CD4-positive, alpha-beta T cell treated with Interleukin-4 for 4 hours (primary cell): ENCODE data around the gene CD52.

Experiments used
- DNase-seq: peaks from one replicate; pipeline ENCODE4 v3.0.0-alpha.2; 2020

CD52 gene

DNA sequence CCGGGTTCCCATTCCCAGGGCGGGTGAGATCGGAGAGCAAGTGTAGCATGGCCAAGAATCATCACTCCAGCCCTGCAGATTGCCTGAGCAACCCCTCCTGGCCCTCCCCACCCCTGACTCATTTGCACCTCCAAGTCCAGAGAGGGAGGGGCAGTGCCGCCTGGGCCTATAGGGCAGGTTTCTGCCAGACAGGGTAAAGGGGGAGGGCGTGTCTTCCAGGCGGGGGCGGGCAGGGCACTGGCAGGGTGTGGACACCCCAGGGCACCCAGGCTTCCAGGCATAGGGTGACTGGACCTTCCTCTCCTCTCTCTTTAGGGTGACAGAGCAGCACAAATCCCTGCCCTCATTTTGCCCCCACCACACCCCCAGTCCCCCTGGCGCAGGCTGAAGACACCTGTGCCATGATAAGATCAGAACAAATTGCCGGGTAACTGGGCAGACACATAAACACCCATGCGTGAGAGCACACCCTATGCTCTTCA, 39.4 kb downstream of the CD52 start:
- no peak for DNase-seq

GRCh38 chr1:26358411-26359384, 40.9 kb downstream of the CD52 start:
- peak; percentile 82 for DNase-seq

DNA sequence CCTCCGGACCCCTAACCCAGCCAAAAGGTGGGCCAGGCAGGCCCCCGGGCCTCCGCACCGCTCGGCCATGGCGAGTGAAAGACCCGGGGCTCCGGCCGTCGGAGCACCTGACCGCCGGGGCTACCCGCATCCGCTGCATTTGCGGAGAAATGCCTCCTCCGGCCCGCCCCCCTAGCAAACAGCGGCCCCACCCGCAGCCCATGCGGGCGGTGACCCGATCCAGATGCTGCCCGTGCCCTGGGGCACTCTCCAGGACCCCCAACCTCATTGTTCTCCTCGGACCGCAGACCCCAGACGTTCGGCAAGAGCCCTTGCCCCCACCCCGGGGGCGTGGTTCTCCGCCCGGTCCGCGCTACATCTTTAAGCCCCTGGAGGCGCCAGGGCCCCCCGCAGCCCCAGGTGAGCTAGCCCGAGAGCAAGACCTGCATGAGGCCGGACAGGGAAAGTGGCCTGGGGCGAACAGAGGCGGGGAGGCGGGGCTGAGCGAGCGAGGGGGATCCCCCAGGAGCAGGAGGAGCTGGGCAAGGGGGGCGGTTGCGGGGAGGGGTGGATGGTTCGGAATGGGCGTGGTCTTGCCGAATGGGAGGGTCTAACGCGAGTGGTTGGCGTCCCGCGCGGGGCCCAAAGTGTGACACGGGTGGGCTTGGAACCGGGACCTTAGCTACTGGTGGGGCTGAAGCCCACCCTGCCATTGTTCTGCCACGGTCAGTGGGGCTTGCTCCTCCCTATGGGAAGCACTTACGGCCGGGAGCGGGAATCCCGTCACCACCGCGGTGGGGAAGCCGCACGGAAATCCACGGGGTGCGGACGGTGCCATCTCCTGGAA, 42.4 kb downstream of the CD52 start:
- peak; percentile 33 for DNase-seq

GRCh38 chr1:26360807-26361604, 43.2 kb downstream of the CD52 start:
- DNase-seq: no peak

GRCh38 chr1:26361605-26362122, 43.9 kb downstream of the CD52 start:
- no peak for DNase-seq

GRCh38 chr1:26362331-26362730, 44.6 kb downstream of the CD52 start:
- DNase-seq: no peak

GRCh38 chr1:26363549-26364448, 46.0 kb downstream of the CD52 start:
- peak; percentile 82 for DNase-seq

- DNase-seq: no peak
Measured at GRCh38 chr1:26364956-26365355, 47.2 kb downstream of the CD52 start.

DNA sequence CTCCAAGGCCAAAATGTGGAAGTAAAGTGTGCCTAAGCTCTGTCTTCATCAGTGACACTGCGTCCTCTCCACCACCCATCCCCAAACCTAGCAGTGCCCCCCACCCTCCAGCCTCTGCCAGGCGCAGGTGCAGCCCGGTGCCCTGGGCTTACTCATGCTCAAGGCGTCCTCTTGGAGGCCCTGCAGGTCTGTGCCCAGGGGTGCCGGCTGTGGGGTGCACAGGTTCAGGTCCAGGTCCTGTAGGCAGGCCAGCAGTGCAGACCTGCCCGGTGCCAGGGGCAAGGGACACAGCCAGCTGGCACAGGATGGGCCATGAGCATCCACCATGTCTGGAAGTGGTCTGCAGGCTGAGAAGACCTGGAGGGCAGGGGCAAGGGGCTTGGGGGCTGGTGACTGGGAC, 49.7 kb downstream of the CD52 start:
- DNase-seq: no peak

- DNase-seq: no peak
Measured at GRCh38 chr1:26368006-26368405, 50.2 kb downstream of the CD52 start.

DNA sequence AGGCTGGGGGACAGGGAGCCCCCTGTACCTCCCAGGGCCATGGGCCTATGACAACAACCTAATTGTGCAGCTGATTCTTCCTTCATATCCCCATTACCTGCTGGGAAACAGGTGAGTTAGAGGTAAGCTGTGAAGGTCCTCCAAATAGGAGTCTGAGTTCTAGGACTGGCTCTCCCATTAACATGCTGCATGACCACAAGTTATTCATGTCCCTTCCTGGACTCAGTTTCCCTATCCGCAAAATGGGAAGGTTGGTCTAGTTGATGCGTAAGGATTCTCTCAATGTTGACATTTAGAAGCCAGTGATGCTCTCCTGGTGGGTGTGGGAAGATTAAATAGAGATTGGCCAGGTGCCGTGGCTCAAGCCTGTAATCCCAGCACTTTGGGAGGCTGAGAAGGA, 50.7 kb downstream of the CD52 start:
- DNase-seq: no peak
